HT-29 (cell line): ENCODE results near the gene RNF157. TPM values are rescaled to one million over a fixed set of nuclear protein-coding genes. Genes with fewer than 3 reads are reported as not detected.
A peak's percentile ranks its signal among the peaks of the same experiment; 100 is the strongest.

Experiments used
- DNase-seq: peaks from one replicate; pipeline ENCODE4 v3.0.0-alpha.2; 2015; ENCODE audit warnings: low spot score
- total RNA-seq: library from RNA; depleted of rRNA; stranded (reverse); fragments of >200 nt; shearing (Covaris generic); gene quantifications from 2 replicates; pipeline ENCODE4 v1.2.3, GENCODE V29; 2014

RNF157 gene
- total RNA-seq, 1 experiment from 2014 or later = 3.9 TPM

- DNase-seq = peak; percentile 95
These were observed 98.9 kb downstream of the RNF157 start, which contains the start of gene FOXJ1 for GRCh38 chr17:76141212-76142038. Gene FOXJ1, minus strand, starts transcription at chr17:76141245. Its CDS starts 850 bp downstream, at chr17:76140395.

- no peak for DNase-seq
These were observed 99.6 kb downstream of the RNF157 start for GRCh38 chr17:76140661-76141211.

- no peak for DNase-seq
These were observed 100.3 kb downstream of the RNF157 start for GRCh38 chr17:76139801-76140660.

- no peak for DNase-seq
These were observed 101.2 kb downstream of the RNF157 start for GRCh38 chr17:76138896-76139752.

- DNase-seq = peak; percentile 41
These were observed 101.9 kb downstream of the RNF157 start for GRCh38 chr17:76138234-76138895.

GRCh38 chr17:76137351-76138233 lies 102.7 kb downstream of the RNF157 start:
- DNase-seq = no peak

GRCh38 chr17:76137001-76137350 lies 103.3 kb downstream of the RNF157 start:
- no peak for DNase-seq

- DNase-seq = no peak
These were observed 103.9 kb downstream of the RNF157 start for GRCh38 chr17:76136276-76137000.

- no peak for DNase-seq
These were observed 104.5 kb downstream of the RNF157 start for GRCh38 chr17:76135810-76136188.

GRCh38 chr17:76134911-76135809 lies 105.1 kb downstream of the RNF157 start:
- no peak for DNase-seq

GRCh38 chr17:76132574-76133338 lies 107.5 kb downstream of the RNF157 start:
- peak; percentile 61 for DNase-seq

- DNase-seq = no peak
These were observed 108.4 kb downstream of the RNF157 start for GRCh38 chr17:76131692-76132573.

- DNase-seq = no peak
These were observed 109.1 kb downstream of the RNF157 start for GRCh38 chr17:76131051-76131691.

- no peak for DNase-seq
These were observed 109.8 kb downstream of the RNF157 start for GRCh38 chr17:76130473-76130872.

- DNase-seq = no peak
These were observed 114.4 kb downstream of the RNF157 start for GRCh38 chr17:76125922-76126321.

- no peak for DNase-seq
These were observed 115.0 kb downstream of the RNF157 start for GRCh38 chr17:76125391-76125675.
